ENCODE data around the gene ADCY1. TPM values are rescaled to one million over a fixed set of nuclear protein-coding genes. Genes with fewer than 3 reads are reported as not detected.
"Not testable (repeated sequence)": the region's sequence is repeated elsewhere in the genome, so short reads cannot be mapped to it uniquely, and the experiment has no call there.

ADCY1 gene
- total and polyA plus RNA-seq, 8 donors = 0.33 to 1.8 (median 1.3) TPM

GRCh38 chr7:45756757-45757156 is 182.6 kb downstream of the ADCY1 start:
- 86 to 98% (median 90%) methylated on average over 2 of the region's 2 CpGs for WGBS, 5 donors
- H3K9me3 ChIP-seq; H3K4me1 ChIP-seq; H3K4me3 ChIP-seq; DNase-seq; H3K27me3 ChIP-seq; H3K27ac ChIP-seq; intact Hi-C loops (cut with DNase I; ENCODE audit: low total_unique reads): not testable (repeated sequence)
- H3K36me3 ChIP-seq = peaks cover 0 to 43% (median 34%) of the 10 kb centered on the region in 4 donors

- H3K9me3 ChIP-seq; H3K27me3 ChIP-seq; intact Hi-C loops (cut with DNase I; ENCODE audit: low total_unique reads); H3K4me3 ChIP-seq; DNase-seq; H3K27ac ChIP-seq: not testable (repeated sequence)
- WGBS, 5 donors = 48 to 89% (median 63%) methylated on average over 1 of the region's 1 CpG
- Histone ChIP-seq H3K36me3 (peaks cover 0 to 22% (median 16%) of the 10 kb centered on the region in 4 donors), H3K4me1 (peaks cover 0 to 12% (median 0%) of the 10 kb centered on the region in 4 donors)
Observed at GRCh38 chr7:45759464-45759863, 185.3 kb downstream of the ADCY1 start.

- Histone ChIP-seq H3K27ac (peak overlapping the region in 4 of 5 donors; percentile 11 to 53 (median 36)), H3K4me1 (peaks cover 0 to 12% (median 0%) of the 10 kb centered on the region in 4 donors)
- H3K4me3 ChIP-seq; H3K27me3 ChIP-seq; H3K36me3 ChIP-seq; H3K9me3 ChIP-seq; intact Hi-C loops (cut with DNase I; ENCODE audit: low total_unique reads): not testable (repeated sequence)
- DNase-seq = peak in 1 of 2 donors; percentile 49
- WGBS, 5 donors = 71 to 87% (median 83%) methylated on average over 5 of the region's 5 CpGs
Observed at GRCh38 chr7:45761545-45762205, 187.5 kb downstream of the ADCY1 start.

GRCh38 chr7:45762225-45762994 is 188.2 kb downstream of the ADCY1 start:
- H3K4me3 ChIP-seq; H3K36me3 ChIP-seq; DNase-seq; H3K27me3 ChIP-seq; intact Hi-C loops (cut with DNase I; ENCODE audit: low total_unique reads); H3K9me3 ChIP-seq: not testable (repeated sequence)
- peak overlapping the region in 4 of 5 donors; percentile 11 to 53 (median 36) for H3K27ac ChIP-seq
- peaks cover 0 to 17% (median 3%) of the 10 kb centered on the region in 4 donors for H3K4me1 ChIP-seq
- WGBS, 5 donors = 56 to 69% (median 66%) methylated on average over 3 of the region's 3 CpGs

GRCh38 chr7:45768516-45769394 is 194.6 kb downstream of the ADCY1 start:
- H3K4me1 ChIP-seq = peaks cover 0 to 24% (median 18%) of the 10 kb centered on the region in 4 donors
- H3K9me3 ChIP-seq; H3K27me3 ChIP-seq; H3K36me3 ChIP-seq; intact Hi-C loops (cut with DNase I; ENCODE audit: low total_unique reads): not testable (repeated sequence)
- WGBS, 5 donors = 0 to 1% (median 1%) methylated on average over 37 to 72 of the region's 72 CpGs
- peak overlapping the region; percentile 74 to 92 (median 84) for H3K4me3 ChIP-seq
- TF ChIP-seq POLR2A (IDR thresholded peaks at IDR 0.05) (peak in 2 of 4 donors; percentile 16 to 73), CTCF (IDR thresholded peaks at IDR 0.05) (peak in 1 of 7 experiments; percentile 22), POLR2AphosphoS5 (IDR thresholded peaks at IDR 0.05) (peak; percentile 91 to 97 (median 94))
- DNase-seq = peak; percentile 99 to 100
- peak overlapping the region; percentile 91 to 95 (median 94) for H3K27ac ChIP-seq

- H3K27me3 ChIP-seq; H3K36me3 ChIP-seq; H3K9me3 ChIP-seq; intact Hi-C loops (cut with DNase I; ENCODE audit: low total_unique reads): not testable (repeated sequence)
- 93 to 96% (median 96%) methylated on average over 20 of the region's 20 CpGs for WGBS, 5 donors
- DNase-seq = peak in 1 of 2 donors; percentile 3
- Histone ChIP-seq H3K4me1 (peaks cover 0 to 24% (median 18%) of the 10 kb centered on the region in 4 donors), H3K4me3 (peak overlapping the region; percentile 74 to 92 (median 84)), H3K27ac (peak overlapping the region in 4 of 5 donors; percentile 91 to 95 (median 94))
Observed at GRCh38 chr7:45769626-45770025, 195.5 kb downstream of the ADCY1 start.

Small RNA genes within 50 kb of the gene (small RNA-seq; reads per million reads assigned to genes)
- 0 reads per million in 4 donors for gene AC073325.2

Data from stomach (tissue), 9 donors.